OCI-LY3 (cell line): ENCODE results near the gene PRRT4.

Source experiments
- H2AFZ ChIP-seq: fragments of 200-600, 300-600 bp; shearing (Covaris generic); 2 replicates; pipeline ENCODE4 v1.6.0; 2014; ENCODE audit warnings: antibody characterized with exemption, low read depth, low read length
- H3K27ac ChIP-seq: fragments of 200-600, 300-600 bp; sonication (generic); 2 replicates; pipeline ENCODE4 v1.5.1; 2014; ENCODE audit warnings: mild to moderate bottlenecking, low read length, moderate library complexity, mixed read lengths
- H3K27me3 ChIP-seq: fragments of 200-600, 300-600 bp; sonication (generic); 2 replicates; pipeline ENCODE4 v1.6.1; 2014; ENCODE audit warnings: low read depth, low read length, mixed read lengths
- H3K36me3 ChIP-seq: fragments of 200-600, 300-600 bp; sonication (generic); replicated peaks from 2 replicates; pipeline ENCODE3; 2014; ENCODE audit warnings: low read depth, low read length, mixed read lengths
- H3K4me1 ChIP-seq: fragments of 300-600, 200-600 bp; sonication (generic); 2 replicates; pipeline ENCODE4 v1.6.1; 2014; ENCODE audit warnings: low read length, mixed read lengths
- H3K4me2 ChIP-seq: fragments of 200-600, 300-600 bp; sonication (generic); 2 replicates; pipeline ENCODE4 v1.6.1; 2014; ENCODE audit warnings: low read length, mixed read lengths
- H3K4me3 ChIP-seq: fragments of 300-600, 200-600 bp; sonication (generic); 2 replicates; pipeline ENCODE4 v1.5.1; 2014; ENCODE audit warnings: antibody characterized with exemption, mild to moderate bottlenecking, low read length, moderate library complexity
- H3K79me2 ChIP-seq: fragments of 300-600, 200-600 bp; shearing (Covaris generic); 2 replicates; pipeline ENCODE4 v1.6.1; 2014; ENCODE audit warnings: mild to moderate bottlenecking, low read length, mixed read lengths
- H3K9ac ChIP-seq: fragments of 300-600, 200-600 bp; shearing (Covaris generic); 2 replicates; pipeline ENCODE4 v1.6.0; 2014; ENCODE audit warnings: mild to moderate bottlenecking, low read length, moderate library complexity
- H3K9me3 ChIP-seq: fragments of 200-600, 300-600 bp; shearing (Covaris generic); 2 replicates; pipeline ENCODE4 v1.6.1; 2014; ENCODE audit warnings: low read length, mixed read lengths; ENCODE audit not compliant: insufficient read depth
- H4K20me1 ChIP-seq: fragments of 200-600, 300-600 bp; sonication (generic); 2 replicates; pipeline ENCODE4 v1.6.1; 2016; ENCODE audit warnings: low read length, mixed read lengths; ENCODE audit not compliant: insufficient read depth
- EZH2phosphoT487 ChIP-seq: fragments of 200-600 bp; shearing (Covaris generic); IDR thresholded peaks from 2 replicates; pipeline ENCODE4 v1.6.1; 2018; ENCODE audit warnings: antibody characterized with exemption, mixed run types, low read depth
- TF ChIP-seq, protein P1 (sequence below): fragments of 200-600, 300-600 bp; sonication (generic); IDR thresholded peaks from 2 replicates; pipeline ENCODE4 v1.5.1; 2014; ENCODE audit warnings: antibody characterized with exemption, low read length, low read depth

The PRRT4 gene

DNA sequence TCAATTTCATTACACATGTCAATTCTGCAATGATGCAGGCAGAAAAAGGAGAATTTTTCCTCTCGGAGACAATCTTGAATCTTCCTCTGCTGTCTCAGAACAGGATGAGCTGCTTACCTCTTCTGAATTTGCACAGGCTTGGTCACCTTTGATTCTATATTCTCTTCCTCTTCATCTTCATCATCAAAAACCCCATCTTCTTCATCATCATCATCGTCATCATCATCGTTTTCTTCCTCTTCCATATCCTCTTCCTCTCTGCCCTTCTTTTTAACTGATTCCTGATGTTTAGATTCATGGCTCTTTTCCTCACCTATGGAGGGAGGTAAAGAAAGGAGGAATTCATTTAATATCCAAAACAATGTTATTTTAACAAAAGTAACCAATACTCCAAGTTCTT is 25.8 kb downstream of the PRRT4 start:
- 0 out of 2 replicates have a peak, but pooled peaks cover 5% of the 10 kb centered on the region for H4K20me1 ChIP-seq
- H3K27ac ChIP-seq, result no peak overlapping the region

DNA sequence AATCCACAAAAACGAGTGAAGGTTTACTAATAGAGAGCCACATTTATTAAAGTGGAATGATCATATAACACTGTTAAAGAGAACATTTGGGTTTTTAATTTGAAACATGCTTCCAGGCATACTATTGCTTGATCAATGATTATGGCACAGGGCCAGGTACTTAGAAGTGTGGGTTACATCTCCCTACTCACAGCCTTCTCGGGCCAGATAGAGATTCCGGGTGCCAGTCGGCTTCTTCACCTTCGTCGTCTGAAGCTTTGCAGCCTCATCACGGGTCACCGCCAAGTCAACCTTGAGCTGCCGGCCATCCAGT is 37.2 kb downstream of the PRRT4 start:
- Histone ChIP-seq H3K9me3 (no peaks in the 10 kb centered on the region), H3K36me3 (peaks cover 53% of the 10 kb centered on the region)

More for the DNA sequence above, 25.8 kb downstream of the PRRT4 start:
- H3K27me3 ChIP-seq, result no peaks in the 10 kb centered on the region
- H2AFZ ChIP-seq, result no peak overlapping the region
- no peak overlapping the region for H3K4me3 ChIP-seq
- H3K79me2 ChIP-seq, result peaks cover 14% of the 10 kb centered on the region
- H3K9ac ChIP-seq, result no peak overlapping the region
- H3K4me2 ChIP-seq, result no peak overlapping the region
- TF ChIP-seq, protein P1, sequence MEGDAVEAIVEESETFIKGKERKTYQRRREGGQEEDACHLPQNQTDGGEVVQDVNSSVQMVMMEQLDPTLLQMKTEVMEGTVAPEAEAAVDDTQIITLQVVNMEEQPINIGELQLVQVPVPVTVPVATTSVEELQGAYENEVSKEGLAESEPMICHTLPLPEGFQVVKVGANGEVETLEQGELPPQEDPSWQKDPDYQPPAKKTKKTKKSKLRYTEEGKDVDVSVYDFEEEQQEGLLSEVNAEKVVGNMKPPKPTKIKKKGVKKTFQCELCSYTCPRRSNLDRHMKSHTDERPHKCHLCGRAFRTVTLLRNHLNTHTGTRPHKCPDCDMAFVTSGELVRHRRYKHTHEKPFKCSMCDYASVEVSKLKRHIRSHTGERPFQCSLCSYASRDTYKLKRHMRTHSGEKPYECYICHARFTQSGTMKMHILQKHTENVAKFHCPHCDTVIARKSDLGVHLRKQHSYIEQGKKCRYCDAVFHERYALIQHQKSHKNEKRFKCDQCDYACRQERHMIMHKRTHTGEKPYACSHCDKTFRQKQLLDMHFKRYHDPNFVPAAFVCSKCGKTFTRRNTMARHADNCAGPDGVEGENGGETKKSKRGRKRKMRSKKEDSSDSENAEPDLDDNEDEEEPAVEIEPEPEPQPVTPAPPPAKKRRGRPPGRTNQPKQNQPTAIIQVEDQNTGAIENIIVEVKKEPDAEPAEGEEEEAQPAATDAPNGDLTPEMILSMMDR, result no peak
- TF ChIP-seq EZH2phosphoT487, result no peak
- H3K9me3 ChIP-seq, result no peaks in the 10 kb centered on the region
- peaks cover 64% of the 10 kb centered on the region for H3K36me3 ChIP-seq
- H3K4me1 ChIP-seq, result no peaks in the 10 kb centered on the region

DNA sequence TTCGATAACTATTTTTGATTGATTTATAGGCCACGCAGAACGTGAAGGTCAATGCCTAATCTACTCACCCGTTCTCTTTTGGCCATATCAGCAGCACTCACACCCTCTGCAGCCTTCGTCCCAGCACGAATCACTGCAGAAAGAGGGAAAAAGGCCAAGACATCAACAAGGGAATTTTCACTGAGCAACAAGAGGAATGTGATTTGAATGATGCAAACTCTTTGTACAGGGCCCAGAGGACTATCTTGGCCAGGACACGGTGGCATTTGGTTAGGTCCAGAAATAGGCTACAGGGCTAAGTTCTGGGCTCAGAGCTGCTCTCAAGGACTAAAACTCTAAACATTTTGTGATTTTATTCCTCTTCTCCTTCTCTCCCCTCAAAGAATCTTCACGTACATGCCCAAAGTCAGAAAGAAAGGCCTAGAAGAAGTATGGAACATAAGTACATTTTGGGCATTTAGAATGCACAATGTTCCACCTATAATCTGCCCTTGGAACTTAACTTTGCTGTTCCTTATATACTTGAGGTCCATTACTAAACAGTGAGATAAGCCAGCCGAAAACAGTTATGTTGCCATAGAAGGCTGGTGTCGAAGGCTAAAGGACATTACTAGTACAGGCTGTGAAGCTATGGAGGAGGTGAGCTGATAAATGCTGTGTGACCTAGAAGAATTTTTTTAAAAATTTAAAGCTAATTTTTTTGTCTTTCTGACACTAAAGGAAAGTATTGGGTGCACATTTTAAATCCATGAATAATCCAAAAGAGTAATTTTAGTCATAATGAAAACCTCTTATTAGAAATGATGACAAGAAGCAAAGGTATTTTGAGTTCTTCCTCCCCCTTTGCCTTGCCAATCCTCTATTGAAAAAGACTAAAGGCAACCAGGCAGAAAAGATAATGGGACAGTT is 37.8 kb downstream of the PRRT4 start:
- H3K79me2 ChIP-seq, result no peaks in the 10 kb centered on the region
- H3K9me3 ChIP-seq, result no peaks in the 10 kb centered on the region
- H3K9ac ChIP-seq, result no peak overlapping the region
- TF ChIP-seq, protein P1, result no peak
- TF ChIP-seq EZH2phosphoT487, result no peak
- H3K27me3 ChIP-seq, result no peaks in the 10 kb centered on the region
- H3K4me3 ChIP-seq, result no peak overlapping the region
- no peak overlapping the region for H3K27ac ChIP-seq
- H3K4me1 ChIP-seq, result no peaks in the 10 kb centered on the region
- no peak overlapping the region for H2AFZ ChIP-seq
- H3K4me2 ChIP-seq, result no peak overlapping the region
- H4K20me1 ChIP-seq, result no peaks in the 10 kb centered on the region
- H3K36me3 ChIP-seq, result peaks cover 57% of the 10 kb centered on the region

More for the DNA sequence above, 37.2 kb downstream of the PRRT4 start:
- Histone ChIP-seq H3K4me1 (no peaks in the 10 kb centered on the region), H3K27ac (no peak overlapping the region), H4K20me1 (no peaks in the 10 kb centered on the region), H3K27me3 (no peaks in the 10 kb centered on the region), H3K4me3 (no peak overlapping the region), H3K4me2 (no peak overlapping the region), H3K9ac (no peak overlapping the region), H3K79me2 (no peaks in the 10 kb centered on the region), H2AFZ (no peak overlapping the region)
- no peak for TF ChIP-seq EZH2phosphoT487
- TF ChIP-seq, protein P1, result no peak

DNA sequence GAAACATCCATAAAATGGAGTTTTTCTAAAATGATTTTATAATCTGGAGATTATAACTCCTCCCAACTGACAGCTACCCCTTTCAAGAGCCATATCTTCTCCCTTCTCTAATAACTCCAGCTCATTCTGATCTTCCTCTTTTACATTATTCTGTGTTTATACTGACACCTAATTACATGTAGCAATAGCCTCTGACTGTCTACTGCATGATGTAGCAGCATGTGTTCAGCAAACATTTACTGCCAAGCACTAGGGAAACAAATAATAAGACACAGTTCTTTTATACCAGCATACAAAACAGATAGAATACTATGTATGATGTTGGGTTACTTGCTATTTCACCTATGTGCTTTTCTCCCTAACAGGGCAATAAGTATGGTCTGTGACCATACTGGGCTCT is 38.5 kb downstream of the PRRT4 start:
- no peak for TF ChIP-seq EZH2phosphoT487
- TF ChIP-seq, protein P1, result no peak
- Histone ChIP-seq H3K4me3 (no peak overlapping the region), H3K27me3 (no peaks in the 10 kb centered on the region), H3K36me3 (peaks cover 55% of the 10 kb centered on the region), H3K4me2 (no peak overlapping the region), H3K27ac (no peak overlapping the region), H4K20me1 (no peaks in the 10 kb centered on the region), H3K9ac (no peak overlapping the region), H3K4me1 (no peaks in the 10 kb centered on the region), H2AFZ (no peak overlapping the region), H3K9me3 (no peaks in the 10 kb centered on the region), H3K79me2 (no peaks in the 10 kb centered on the region)
